VCaP (cell line): ENCODE measurements around the gene CGB7.

Experiments
- H3K27ac ChIP-seq: fragments of 450-650 bp; 2 replicates; pipeline ENCODE4 v1.5.1; 2017
- CTCF ChIP-seq: fragments of 450-650 bp; conservative IDR thresholded peaks from 2 replicates; pipeline ENCODE4 v1.5.1; 2017; ENCODE audit warnings: mild to moderate bottlenecking, moderate library complexity

Gene CGB7

GRCh38 chr19:49057636-49058234, at the start of gene CGB7:
CGB7 (minus strand) TSS chr19:49057749; CDS start chr19:49055375, 2,374 bp downstream.
- no peak within 1 kb of the TSS; the same call in 1 of the 2 replicates for H3K27ac ChIP-seq
- TF ChIP-seq CTCF = no peak

GRCh38 chr19:49106648-49107135, 49.1 kb upstream of the CGB7 start:
- peak; percentile 95 for TF ChIP-seq CTCF
- H3K27ac ChIP-seq = no peak overlapping the region

DNA sequence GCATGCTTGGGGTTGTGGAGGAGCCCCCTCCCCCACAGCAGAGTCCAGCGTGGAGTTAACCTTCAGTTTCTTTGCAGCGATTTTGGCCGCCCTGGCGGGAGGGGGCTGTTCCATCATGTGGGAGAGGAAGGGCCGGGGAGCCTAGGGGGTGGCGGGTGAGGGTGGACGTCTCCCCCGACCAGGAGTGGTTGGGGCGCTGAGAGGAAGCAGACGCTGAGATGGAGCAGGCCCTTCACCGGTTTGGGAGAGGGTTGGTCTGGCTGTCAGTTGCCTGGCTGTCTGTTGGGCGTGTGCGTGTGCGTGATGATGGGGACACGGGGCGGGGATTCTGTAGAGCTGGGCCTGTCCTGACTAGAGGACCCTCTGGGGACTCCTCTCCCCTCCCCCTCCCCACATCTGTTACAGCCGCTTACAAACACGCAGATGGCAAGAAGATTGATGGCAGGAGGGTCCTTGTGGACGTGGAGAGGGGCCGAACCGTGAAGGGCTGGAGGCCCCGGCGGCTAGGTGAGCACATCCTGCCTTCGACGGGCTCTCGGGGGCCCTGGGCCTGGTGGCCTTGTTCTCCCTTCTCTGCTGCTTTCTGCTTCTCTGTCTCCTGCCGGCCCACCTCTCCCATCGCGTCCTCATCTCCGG, 46.8 kb upstream of the CGB7 start:
- no peak overlapping the region for H3K27ac ChIP-seq
- TF ChIP-seq CTCF = no peak

- TF ChIP-seq CTCF = no peak
- no peak overlapping the region for H3K27ac ChIP-seq
Measured at GRCh38 chr19:49103331-49104085, 46.0 kb upstream of the CGB7 start.

GRCh38 chr19:49102303-49102702, 44.8 kb upstream of the CGB7 start:
- no peak for TF ChIP-seq CTCF
- H3K27ac ChIP-seq = 0 out of 2 replicates have a peak overlapping the region, but pooled peaks have one; percentile 15

GRCh38 chr19:49101160-49101559, 43.6 kb upstream of the CGB7 start:
- no peak for TF ChIP-seq CTCF
- peak overlapping the region; percentile 9; the same call in 1 of the 2 replicates for H3K27ac ChIP-seq

DNA sequence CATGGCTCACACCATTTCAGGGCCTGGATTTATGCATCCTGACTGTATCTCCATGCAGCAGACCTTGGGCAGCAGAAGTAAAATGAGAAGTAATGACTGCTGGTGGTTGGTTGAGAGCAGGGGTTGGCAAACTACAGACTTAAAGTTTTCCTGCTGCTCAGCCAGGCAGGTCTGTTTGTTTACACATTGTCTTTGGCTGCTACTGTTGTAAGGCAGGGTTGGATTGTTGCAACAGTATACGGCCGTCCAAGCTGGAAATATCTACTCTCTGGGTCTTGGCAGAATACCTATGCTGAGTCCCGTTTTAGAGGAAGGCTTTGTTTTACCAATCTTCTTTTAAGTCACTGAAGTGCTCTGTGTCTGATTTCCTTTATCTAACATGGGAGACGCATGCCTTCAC, 41.2 kb upstream of the CGB7 start:
- no peak for TF ChIP-seq CTCF
- H3K27ac ChIP-seq = peak overlapping the region; percentile 69
